ENCODE measurements around the gene PTH2.
A peak's percentile ranks its signal among the peaks of the same experiment; 100 is the strongest.
"Not testable (repeated sequence)": the region's sequence is repeated elsewhere in the genome, so short reads cannot be mapped to it uniquely, and the experiment has no call there.

PTH2 gene

GRCh38 chr19:49447485-49448431 lies 24.5 kb upstream of the PTH2 start:
- DNase-seq (ENCODE audit: low read depth), result no peak

GRCh38 chr19:49445997-49446396 lies 22.8 kb upstream of the PTH2 start:
- no peak for DNase-seq (ENCODE audit: low read depth)

- not testable (repeated sequence) for DNase-seq (ENCODE audit: low read depth)
Measured at GRCh38 chr19:49444100-49444700, 21.0 kb upstream of the PTH2 start.

DNA sequence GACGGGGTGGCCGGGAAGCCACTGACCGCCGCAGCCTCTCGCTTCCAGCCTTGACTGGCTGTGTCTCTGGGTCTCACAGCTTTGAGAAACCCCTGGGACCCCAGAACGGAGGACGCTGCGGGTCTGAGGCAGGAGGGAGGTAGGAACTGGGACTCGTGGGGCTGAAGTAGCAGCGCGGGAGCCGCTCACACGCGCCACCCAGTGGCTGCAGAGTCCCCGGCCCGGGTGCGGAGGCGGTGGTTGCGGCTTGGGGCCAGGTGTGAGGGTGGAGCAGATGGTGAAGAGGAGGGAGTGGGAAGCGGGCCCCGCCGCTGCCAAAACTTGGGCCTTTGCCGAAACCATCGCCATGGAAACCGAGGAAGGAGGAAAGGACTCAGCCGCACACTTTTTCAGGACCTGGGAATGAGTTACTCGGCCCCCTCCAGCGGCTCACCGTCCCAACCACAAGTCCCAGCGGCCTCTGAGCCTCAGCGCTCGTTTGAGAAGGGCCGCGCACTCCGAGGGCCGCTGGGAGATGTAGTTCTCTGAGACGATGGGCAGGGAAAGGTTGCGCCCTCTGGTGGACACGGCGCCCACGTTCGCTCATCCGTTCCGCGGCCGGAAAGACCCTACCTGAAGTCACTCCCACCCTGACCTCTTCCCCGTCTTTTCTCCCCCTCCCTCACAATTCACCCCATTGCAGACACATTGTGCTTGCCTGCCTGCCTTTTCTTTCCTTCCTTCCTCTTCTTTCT lies 20.3 kb upstream of the PTH2 start:
- DNase-seq (ENCODE audit: low read depth), result peak; percentile 92

- DNase-seq (ENCODE audit: low read depth), result peak; percentile 60
Measured at GRCh38 chr19:49442771-49443365, 19.6 kb upstream of the PTH2 start.

- no peak for DNase-seq (ENCODE audit: low read depth)
Measured at GRCh38 chr19:49442354-49442753, 19.1 kb upstream of the PTH2 start.

DNA sequence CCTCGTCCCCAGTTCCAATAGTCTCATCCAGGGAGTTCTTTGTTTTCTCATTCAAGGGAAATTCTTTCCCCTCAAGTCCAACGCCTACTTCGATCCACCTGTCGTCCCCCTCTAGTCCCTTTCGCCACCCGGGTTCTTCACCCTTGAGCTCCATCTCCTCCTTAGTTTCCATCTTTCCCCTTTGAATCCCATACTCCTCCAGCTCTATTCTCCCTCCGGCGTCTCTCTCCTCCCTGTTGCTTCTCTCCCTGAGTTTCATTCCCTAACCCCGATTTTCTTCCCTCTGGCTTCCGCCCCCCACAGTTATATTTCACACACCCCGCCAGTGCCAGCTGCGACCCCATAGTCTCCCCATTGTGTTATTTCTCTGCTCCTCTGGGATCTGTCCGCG lies 18.7 kb upstream of the PTH2 start:
- DNase-seq (ENCODE audit: low read depth), result no peak

- DNase-seq (ENCODE audit: low read depth), result peak; percentile 56
Measured at GRCh38 chr19:49441210-49441959, 18.1 kb upstream of the PTH2 start, which contains the start of gene SLC17A7. Gene SLC17A7, minus strand, starts transcription at chr19:49441527. Its CDS starts 148 bp downstream, at chr19:49441379.

GRCh38 chr19:49440439-49441209 lies 17.4 kb upstream of the PTH2 start:
- no peak for DNase-seq (ENCODE audit: low read depth)

DNA sequence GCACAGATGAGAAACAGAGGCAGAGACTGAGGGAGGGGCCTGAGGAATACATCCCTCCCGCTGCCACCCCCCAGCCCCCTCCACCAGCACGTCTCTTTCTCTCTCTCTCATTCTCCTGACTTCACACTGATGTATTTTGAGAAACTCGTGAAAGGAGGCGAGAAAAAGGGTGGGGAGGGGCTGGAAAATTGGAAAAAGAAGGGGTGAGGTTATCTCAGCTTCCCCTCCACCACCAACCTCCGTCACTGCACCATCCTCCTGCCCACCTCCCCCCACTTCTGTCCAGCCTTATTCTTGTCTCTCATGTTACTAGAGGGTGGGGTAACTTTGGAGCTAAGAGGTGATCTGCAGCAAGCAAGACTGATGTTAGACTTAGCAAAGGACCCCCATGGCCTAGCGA lies 16.6 kb upstream of the PTH2 start:
- no peak for DNase-seq (ENCODE audit: low read depth)

GRCh38 chr19:49438261-49438660 lies 15.0 kb upstream of the PTH2 start:
- no peak for DNase-seq (ENCODE audit: low read depth)

DNA sequence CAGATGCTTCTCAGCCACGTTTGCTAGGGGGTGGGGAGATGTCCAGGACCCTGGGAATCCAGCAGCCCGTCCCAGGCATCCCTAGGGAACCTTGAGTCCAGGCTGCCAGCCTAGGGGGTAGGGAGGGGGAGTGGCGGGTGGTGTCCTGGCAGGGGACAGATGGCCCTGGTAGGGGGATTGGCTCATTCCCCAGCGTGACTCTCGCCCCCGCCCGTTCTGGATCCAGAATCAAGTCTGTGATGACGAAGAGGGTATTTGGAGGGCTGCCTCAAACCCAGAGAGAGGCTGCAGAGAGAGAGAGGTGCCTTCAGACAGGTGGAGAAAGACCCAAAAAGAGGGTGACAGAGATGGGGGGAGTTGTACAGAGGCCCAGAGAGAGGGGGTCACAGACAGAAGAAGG lies 14.0 kb upstream of the PTH2 start:
- DNase-seq (ENCODE audit: low read depth), result no peak

GRCh38 chr19:49436381-49437017 lies 13.3 kb upstream of the PTH2 start:
- peak; percentile 66 for DNase-seq (ENCODE audit: low read depth)

DNA sequence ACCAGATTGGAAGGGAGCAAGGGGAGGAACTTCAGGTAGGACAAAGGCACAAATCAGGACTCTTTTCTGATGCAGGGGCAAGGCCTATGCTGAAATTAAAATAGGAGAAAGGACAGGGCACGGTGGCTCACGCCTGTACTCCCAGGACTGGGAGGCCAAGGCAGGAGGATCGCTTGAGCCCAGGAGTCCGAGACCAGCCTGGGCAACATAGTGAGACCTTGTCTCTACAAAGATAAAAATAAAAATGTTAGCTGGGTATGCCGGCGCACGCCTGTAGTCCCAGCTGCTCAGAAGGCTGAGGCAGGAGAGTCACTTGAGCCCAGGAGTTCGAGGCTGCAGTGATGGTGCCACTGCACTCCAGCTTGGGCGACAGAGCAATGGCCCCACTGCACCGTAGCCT lies 12.4 kb upstream of the PTH2 start:
- no peak for DNase-seq (ENCODE audit: low read depth)

- no peak for DNase-seq (ENCODE audit: low read depth)
Measured at GRCh38 chr19:49434907-49435583, 11.8 kb upstream of the PTH2 start.

DNA sequence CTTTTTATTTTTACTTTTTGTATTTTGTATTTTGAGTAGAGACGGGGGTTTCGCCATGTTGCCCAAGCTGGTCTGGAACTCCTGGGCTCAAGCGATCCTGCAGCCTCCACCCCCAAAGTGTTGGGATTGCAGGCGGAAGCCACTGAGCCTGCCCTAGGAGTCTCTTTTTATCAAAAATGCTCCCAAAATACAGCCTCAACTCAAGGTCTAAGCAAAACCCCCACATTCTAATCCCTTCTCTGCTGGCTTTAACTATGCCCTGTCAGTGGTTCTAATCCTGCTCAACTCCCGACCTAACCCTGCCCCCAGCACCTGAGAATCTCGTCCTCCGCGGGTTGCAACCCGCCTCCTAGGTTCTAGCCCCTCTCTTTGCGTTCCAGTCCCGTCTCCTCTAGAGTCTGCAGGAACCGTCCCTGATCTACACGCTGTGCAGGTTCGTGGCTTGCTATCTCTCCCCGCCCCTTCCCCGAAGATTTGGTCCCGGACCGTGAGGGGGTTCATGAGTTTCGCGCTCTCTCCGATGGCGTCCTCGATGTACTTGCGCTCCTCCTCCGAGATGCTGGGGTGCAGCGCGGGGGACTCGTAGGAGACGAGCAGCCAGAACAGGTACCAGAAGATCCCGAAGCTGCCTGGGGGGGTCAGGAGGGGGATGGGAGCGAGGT lies 10.1 kb upstream of the PTH2 start:
- no peak for DNase-seq (ENCODE audit: low read depth)

GRCh38 chr19:49432141-49433073 lies 9.2 kb upstream of the PTH2 start:
- no peak for DNase-seq (ENCODE audit: low read depth)

- no peak for DNase-seq (ENCODE audit: low read depth)
Measured at GRCh38 chr19:49431330-49431749, 8.1 kb upstream of the PTH2 start.

All from activated T-cell treated with anti-CD3 and anti-CD28 coated beads for 48 hours (primary cell).